Measurements from ENCODE around the gene ECSIT.

- TF ChIP-seq CTCF (IDR thresholded peaks at IDR 0.05) (no peak), MAX (IDR thresholded peaks at IDR 0.05; ENCODE audit: low read depth) (no peak)
Observed at GRCh38 chr19:11519138-11519537, 9.8 kb downstream of the ECSIT start.

Measured in SK-N-SH (cell line).